PC-9 (cell line): Measurements from ENCODE around the gene MRPL48. TPM values are rescaled to one million over a fixed set of nuclear protein-coding genes. Genes with fewer than 3 reads are reported as not detected.
A peak's percentile ranks its signal among the peaks of the same experiment; 100 is the strongest.

Experiments used
- Bru-seq: library from RNA; stranded (reverse); fragments of 400-500 nt; gene quantifications from one replicate; lab custom pipeline; 2021; lab: Mats Ljungman, UMichigan
- BruChase-seq, 2 experiments: library from RNA; stranded (reverse); fragments of 400-500 nt; gene quantifications; one replicate each; lab custom pipeline; 2021; lab: Mats Ljungman, UMichigan
- BruUV-seq: library from RNA; stranded (reverse); fragments of 400-500 nt; replicated peaks from 2 replicates; lab custom pipeline; 2021; lab: Mats Ljungman, UMichigan
- CTCF ChIA-PET: fragments of 300-600 bp; sonication (Branson Sonifier 250); formaldehyde crosslinking; loops from one replicate; lab custom pipeline; 2022; ENCODE audit warnings: antibody characterized with exemption; lab: Charles Lee
- POLR2A ChIA-PET: fragments of 300-600 bp; sonication (Branson Sonifier 250); formaldehyde crosslinking; loops from one replicate; lab custom pipeline; 2022; ENCODE audit warnings: antibody characterized with exemption; ENCODE audit not compliant: unreplicated experiment; lab: Charles Lee
- DNase-seq, 2 experiments: peaks; one replicate each; pipeline versions ENCODE4 v3.0.0 to v3.0.0-alpha.2; 2015 to 2022; ENCODE audit warnings: mixed read lengths in 1 of 2
- H2AFZ ChIP-seq: fragments of 200-600 bp; sonication (generic); 2 replicates; pipeline ENCODE4 v1.8.1; 2017; ENCODE audit warnings: antibody characterized with exemption
- H3F3A ChIP-seq: fragments of 200-600 bp; sonication (generic); 2 replicates; pipeline ENCODE4 v1.8.1; 2017; ENCODE audit warnings: antibody characterized with exemption, mild to moderate bottlenecking, low read depth; ENCODE audit not compliant: insufficient read depth
- H3K27ac ChIP-seq: fragments of 200-600 bp; sonication (generic); 2 replicates; pipeline ENCODE4 v1.6.1; 2016; ENCODE audit warnings: mixed run types
- H3K27me3 ChIP-seq: fragments of 200-600 bp; sonication (generic); 2 replicates; pipeline ENCODE4 v1.6.1; 2016; ENCODE audit warnings: low read depth, mixed run types; ENCODE audit not compliant: insufficient read depth
- H3K36me3 ChIP-seq: fragments of 200-600 bp; sonication (generic); 2 replicates; pipeline ENCODE4 v1.6.1; 2016; ENCODE audit warnings: low read depth, mixed run types
- H3K4me1 ChIP-seq: fragments of 200-600 bp; sonication (generic); replicated peaks from 2 replicates; pipeline ENCODE4 v1.6.1; 2016; ENCODE audit warnings: mixed run types; ENCODE audit not compliant: insufficient read depth
- H3K4me2 ChIP-seq: fragments of 200-600 bp; sonication (generic); 2 replicates; pipeline ENCODE4 v1.6.1; 2017; ENCODE audit warnings: mixed run types
- H3K4me3 ChIP-seq: fragments of 200-600 bp; sonication (generic); 2 replicates; pipeline ENCODE4 v1.6.1; 2016; ENCODE audit warnings: mixed run types
- H3K79me2 ChIP-seq: fragments of 200-600 bp; sonication (generic); 2 replicates; pipeline ENCODE4 v1.6.1; 2017; ENCODE audit warnings: low read depth, mixed run types
- H3K9me2 ChIP-seq: fragments of 200-600 bp; sonication (generic); 2 replicates; pipeline ENCODE4 v1.8.1; 2017; ENCODE audit warnings: mild to moderate bottlenecking; ENCODE audit not compliant: insufficient read depth
- H3K9me3 ChIP-seq: fragments of 200-600 bp; sonication (generic); 2 replicates; pipeline ENCODE4 v1.8.1; 2016; ENCODE audit warnings: low read depth; ENCODE audit not compliant: insufficient read depth
- H4K20me1 ChIP-seq: fragments of 200-600 bp; sonication (generic); 2 replicates; pipeline ENCODE4 v1.8.1; 2017; ENCODE audit not compliant: insufficient read depth
- EZH2 ChIP-seq: fragments of 200-600 bp; sonication (generic); IDR thresholded peaks from 2 replicates; pipeline ENCODE4 v1.8.0; 2017; ENCODE audit warnings: antibody characterized with exemption, low read depth
- intact Hi-C: fragments of 100-400 bp; cut with micrococcal nuclease; formaldehyde crosslinking; loops from one replicate; pipeline ENCODE4 v1.10.0; 2022; ENCODE audit not compliant: unreplicated experiment
- long read RNA-seq: library from polyadenylated mRNA; stranded (forward); transcript quantifications from one replicate; pipeline ENCODE4 v2.0.0, GENCODE V29; 2022
- total RNA-seq: library from RNA; stranded (reverse); gene quantifications from 2 replicates; pipeline ENCODE4 v1.2.3, GENCODE V29; 2021
- TF ChIP-seq, protein P1 (sequence below): fragments of 200-600 bp; sonication (generic); conservative IDR thresholded peaks from 2 replicates; pipeline ENCODE4 v1.6.1; 2017; ENCODE audit warnings: mixed run types, antibody characterized with exemption, mild to moderate bottlenecking, moderate library complexity

The MRPL48 gene
- 58.7 and 64.5 TPM in 2 replicates for total RNA-seq
- Bru-seq, nascent RNA, result percentile 78 among the genes with signal in this experiment
- BruChase-seq, experiment 1, labeled RNA remaining after a 2-hour chase, result percentile 66 among the genes with signal in this experiment
- BruChase-seq, experiment 2, labeled RNA remaining after a 6-hour chase, result percentile 64 among the genes with signal in this experiment
- long read RNA-seq, transcript MRPL48-201 (8 exons, 1,536 nt), result major isoform, 96 of 132 reads
- long read RNA-seq, transcript MRPL48-209 (9 exons, 1,004 nt), result minor isoform, 5 of 132 reads
- long read RNA-seq, partial matches to known transcripts, result 1 of 132 reads
- long read RNA-seq, other reads (novel, unspliced or antisense), result 24 of 132 reads

DNA sequence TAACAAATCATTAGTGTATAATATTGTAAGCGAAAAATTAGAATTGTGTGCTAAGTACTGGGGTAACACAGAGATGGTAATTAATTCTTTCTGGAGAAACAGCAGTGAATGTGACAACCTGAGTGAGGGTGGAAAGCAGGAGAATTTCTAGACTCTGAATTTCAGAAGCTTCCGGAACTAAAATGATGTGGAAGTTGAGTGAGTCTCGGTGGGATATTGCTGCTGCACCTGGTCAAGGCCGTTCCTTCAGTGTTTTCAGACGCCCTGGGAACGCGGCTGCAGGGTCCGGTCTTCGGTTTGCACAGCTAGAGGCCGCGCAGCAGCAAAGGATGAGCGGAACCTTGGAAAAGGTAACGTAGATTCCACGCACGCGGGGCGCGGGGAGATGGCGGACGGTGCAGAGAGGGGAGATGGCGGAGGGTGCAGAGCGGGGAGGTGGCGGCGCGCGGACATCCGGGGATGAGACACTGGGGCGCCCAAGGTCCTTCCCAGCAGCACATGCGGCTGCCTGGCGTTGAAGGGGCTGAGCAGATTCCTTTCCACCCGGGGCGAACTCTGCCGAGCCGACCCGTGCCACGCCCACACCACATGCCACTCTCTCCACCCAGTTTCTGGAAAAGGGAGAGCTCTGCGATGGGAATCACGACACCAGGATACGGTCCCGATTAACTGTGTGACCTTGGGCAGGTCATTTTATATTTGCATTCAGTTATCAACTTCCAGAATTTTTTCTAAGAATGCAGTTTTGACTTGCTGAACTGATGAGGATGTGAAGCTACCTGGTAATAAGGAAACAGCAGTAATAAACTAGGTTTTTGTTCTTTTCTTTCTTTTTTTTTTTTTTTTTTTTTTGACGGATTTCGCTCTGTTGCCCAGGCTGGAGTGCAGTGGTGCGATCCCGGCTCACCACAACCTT is at the start of gene MRPL48:
MRPL48 (plus strand) TSS at position 232 of the 916 bp plus-strand sequence; CDS start at position 330, 98 bp downstream.
- H3K9me3 ChIP-seq, result no peaks in the 10 kb centered on the region
- peaks cover 36% of the 10 kb centered on the region for H3K4me1 ChIP-seq
- CTCF ChIA-PET, result interaction anchor here (0.6 kb wide), 2 partner anchors 16 to 72 kb away, joined by 3 read pairs; no protein-coding TSS in a partner anchor
- H3K27me3 ChIP-seq, result no peaks in the 10 kb centered on the region
- H3K27ac ChIP-seq, result peak within 1 kb of the TSS; percentile 92
- H2AFZ ChIP-seq, result peak within 1 kb of the TSS; percentile 93
- intact Hi-C loops, result loop anchor here (1.0 kb wide), 1 partner anchor 9 kb away; no protein-coding TSS in a partner anchor
- TSS peak; percentile 44 for BruUV-seq
- 0 out of 2 replicates have a peak, but pooled peaks cover 3% of the 10 kb centered on the region for H3K9me2 ChIP-seq
- DNase-seq, result peak; percentile 88 to 93
- H3K4me2 ChIP-seq, result peak within 1 kb of the TSS; percentile 91
- POLR2A ChIA-PET, result interaction anchor here (0.6 to 1.2 kb wide), 5 partner anchors 8 to 347 kb away, joined by 3 to 23 read pairs (median 7); partner anchors contain the start of gene RAB6A
- peaks cover 44% of the 10 kb centered on the region; the same call in 1 of the 2 replicates for H3F3A ChIP-seq
- H3K4me3 ChIP-seq, result peak within 1 kb of the TSS; percentile 78
- TF ChIP-seq, protein P1, sequence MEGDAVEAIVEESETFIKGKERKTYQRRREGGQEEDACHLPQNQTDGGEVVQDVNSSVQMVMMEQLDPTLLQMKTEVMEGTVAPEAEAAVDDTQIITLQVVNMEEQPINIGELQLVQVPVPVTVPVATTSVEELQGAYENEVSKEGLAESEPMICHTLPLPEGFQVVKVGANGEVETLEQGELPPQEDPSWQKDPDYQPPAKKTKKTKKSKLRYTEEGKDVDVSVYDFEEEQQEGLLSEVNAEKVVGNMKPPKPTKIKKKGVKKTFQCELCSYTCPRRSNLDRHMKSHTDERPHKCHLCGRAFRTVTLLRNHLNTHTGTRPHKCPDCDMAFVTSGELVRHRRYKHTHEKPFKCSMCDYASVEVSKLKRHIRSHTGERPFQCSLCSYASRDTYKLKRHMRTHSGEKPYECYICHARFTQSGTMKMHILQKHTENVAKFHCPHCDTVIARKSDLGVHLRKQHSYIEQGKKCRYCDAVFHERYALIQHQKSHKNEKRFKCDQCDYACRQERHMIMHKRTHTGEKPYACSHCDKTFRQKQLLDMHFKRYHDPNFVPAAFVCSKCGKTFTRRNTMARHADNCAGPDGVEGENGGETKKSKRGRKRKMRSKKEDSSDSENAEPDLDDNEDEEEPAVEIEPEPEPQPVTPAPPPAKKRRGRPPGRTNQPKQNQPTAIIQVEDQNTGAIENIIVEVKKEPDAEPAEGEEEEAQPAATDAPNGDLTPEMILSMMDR, result no peak
- TF ChIP-seq EZH2, result no peak
- H4K20me1 ChIP-seq, result no peaks in the 10 kb centered on the region
- H3K79me2 ChIP-seq, result peaks cover 40% of the 10 kb centered on the region
- H3K36me3 ChIP-seq, result peaks cover 10% of the 10 kb centered on the region; the same call in 1 of the 2 replicates

DNA sequence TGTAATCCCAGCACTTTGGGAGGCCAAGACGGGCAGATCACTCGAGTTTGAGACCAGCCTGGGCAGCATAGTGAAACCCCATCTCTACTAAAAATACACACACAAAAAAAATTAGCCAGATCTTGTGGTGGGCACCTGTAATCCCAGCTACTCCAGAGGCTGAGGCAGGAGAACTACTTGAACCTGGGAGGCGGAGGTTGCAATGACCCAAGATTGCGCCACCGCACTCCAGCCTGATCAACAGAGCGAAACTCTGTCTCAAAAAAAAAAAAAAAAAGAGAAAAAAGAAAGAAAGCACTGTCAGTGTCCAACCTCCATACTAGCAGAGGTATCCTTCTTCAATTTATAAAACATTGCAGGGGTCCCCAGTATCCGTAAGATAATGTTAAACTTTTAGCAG is 44.6 kb upstream of the MRPL48 start:
- CTCF ChIA-PET, result interaction anchor here (0.5 kb wide), 1 partner anchor 77 kb away, joined by 4 read pairs; no protein-coding TSS in a partner anchor

More for the DNA sequence above, 44.6 kb upstream of the MRPL48 start:
- Histone ChIP-seq H3K36me3 (no peaks in the 10 kb centered on the region), H2AFZ (no peak overlapping the region), H3F3A (peaks cover 16% of the 10 kb centered on the region), H3K9me3 (no peaks in the 10 kb centered on the region), H3K27ac (no peak overlapping the region), H4K20me1 (peaks cover 68% of the 10 kb centered on the region), H3K79me2 (peaks cover 79% of the 10 kb centered on the region), H3K4me2 (no peak overlapping the region), H3K9me2 (no peaks in the 10 kb centered on the region), H3K4me3 (no peak overlapping the region), H3K27me3 (no peaks in the 10 kb centered on the region), H3K4me1 (no peaks in the 10 kb centered on the region)
- POLR2A ChIA-PET, result no interaction called here
- BruUV-seq, result no TSS peak
- no peak for DNase-seq
- intact Hi-C loops, result no loop called here
- no peak for TF ChIP-seq EZH2
- TF ChIP-seq, protein P1, result no peak
